ENCODE data around the gene LMOD2.

LMOD2 gene

GRCh38 chr7:123687161-123687560, 31.5 kb downstream of the LMOD2 start:
- DNase-seq (ENCODE audit: low read depth), result no peak
- TF ChIP-seq, protein P1, sequence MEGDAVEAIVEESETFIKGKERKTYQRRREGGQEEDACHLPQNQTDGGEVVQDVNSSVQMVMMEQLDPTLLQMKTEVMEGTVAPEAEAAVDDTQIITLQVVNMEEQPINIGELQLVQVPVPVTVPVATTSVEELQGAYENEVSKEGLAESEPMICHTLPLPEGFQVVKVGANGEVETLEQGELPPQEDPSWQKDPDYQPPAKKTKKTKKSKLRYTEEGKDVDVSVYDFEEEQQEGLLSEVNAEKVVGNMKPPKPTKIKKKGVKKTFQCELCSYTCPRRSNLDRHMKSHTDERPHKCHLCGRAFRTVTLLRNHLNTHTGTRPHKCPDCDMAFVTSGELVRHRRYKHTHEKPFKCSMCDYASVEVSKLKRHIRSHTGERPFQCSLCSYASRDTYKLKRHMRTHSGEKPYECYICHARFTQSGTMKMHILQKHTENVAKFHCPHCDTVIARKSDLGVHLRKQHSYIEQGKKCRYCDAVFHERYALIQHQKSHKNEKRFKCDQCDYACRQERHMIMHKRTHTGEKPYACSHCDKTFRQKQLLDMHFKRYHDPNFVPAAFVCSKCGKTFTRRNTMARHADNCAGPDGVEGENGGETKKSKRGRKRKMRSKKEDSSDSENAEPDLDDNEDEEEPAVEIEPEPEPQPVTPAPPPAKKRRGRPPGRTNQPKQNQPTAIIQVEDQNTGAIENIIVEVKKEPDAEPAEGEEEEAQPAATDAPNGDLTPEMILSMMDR (IDR thresholded peaks at IDR 0.05; ENCODE audit: insufficient read depth, low read depth, low read length, missing control alignments), result no peak
- H3K4me3 ChIP-seq (ENCODE audit: low read length), result no peak overlapping the region

GRCh38 chr7:123687727-123688126, 32.1 kb downstream of the LMOD2 start:
- TF ChIP-seq, protein P1 (IDR thresholded peaks at IDR 0.05; ENCODE audit: insufficient read depth, low read depth, low read length, missing control alignments), result no peak
- DNase-seq (ENCODE audit: low read depth), result no peak
- no peak overlapping the region for H3K4me3 ChIP-seq (ENCODE audit: low read length)

DNA sequence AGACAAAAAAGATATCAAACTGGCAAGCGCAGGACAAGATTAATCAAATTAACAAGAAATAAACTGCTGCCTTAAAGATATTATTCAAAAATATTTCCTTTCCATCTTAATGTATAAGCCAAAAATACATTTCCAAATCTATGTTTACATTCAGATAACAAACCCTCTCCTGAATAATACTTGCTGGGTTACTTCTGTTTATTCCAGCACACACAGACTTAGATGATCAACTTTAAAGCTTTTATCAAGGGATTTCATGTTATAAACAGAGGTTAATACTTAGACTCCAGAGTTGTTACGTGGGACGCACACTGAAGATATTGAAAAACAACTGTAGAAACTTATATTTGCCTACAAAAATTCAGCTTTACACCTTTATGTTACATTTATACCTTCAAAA, 33.6 kb downstream of the LMOD2 start:
- TF ChIP-seq, protein P1 (IDR thresholded peaks at IDR 0.05; ENCODE audit: insufficient read depth, low read depth, low read length, missing control alignments), result no peak
- H3K4me3 ChIP-seq (ENCODE audit: low read length), result no peak overlapping the region
- DNase-seq (ENCODE audit: low read depth), result no peak

- H3K4me3 ChIP-seq (ENCODE audit: low read length), result no peak overlapping the region
- no peak for DNase-seq (ENCODE audit: low read depth)
- TF ChIP-seq, protein P1 (IDR thresholded peaks at IDR 0.05; ENCODE audit: insufficient read depth, low read depth, low read length, missing control alignments), result no peak
Measured at GRCh38 chr7:123690550-123690949, 34.9 kb downstream of the LMOD2 start.

GRCh38 chr7:123692471-123692877, 36.8 kb downstream of the LMOD2 start:
- TF ChIP-seq, protein P1 (IDR thresholded peaks at IDR 0.05; ENCODE audit: insufficient read depth, low read depth, low read length, missing control alignments), result no peak
- no peak overlapping the region for H3K4me3 ChIP-seq (ENCODE audit: low read length)
- no peak for DNase-seq (ENCODE audit: low read depth)

DNA sequence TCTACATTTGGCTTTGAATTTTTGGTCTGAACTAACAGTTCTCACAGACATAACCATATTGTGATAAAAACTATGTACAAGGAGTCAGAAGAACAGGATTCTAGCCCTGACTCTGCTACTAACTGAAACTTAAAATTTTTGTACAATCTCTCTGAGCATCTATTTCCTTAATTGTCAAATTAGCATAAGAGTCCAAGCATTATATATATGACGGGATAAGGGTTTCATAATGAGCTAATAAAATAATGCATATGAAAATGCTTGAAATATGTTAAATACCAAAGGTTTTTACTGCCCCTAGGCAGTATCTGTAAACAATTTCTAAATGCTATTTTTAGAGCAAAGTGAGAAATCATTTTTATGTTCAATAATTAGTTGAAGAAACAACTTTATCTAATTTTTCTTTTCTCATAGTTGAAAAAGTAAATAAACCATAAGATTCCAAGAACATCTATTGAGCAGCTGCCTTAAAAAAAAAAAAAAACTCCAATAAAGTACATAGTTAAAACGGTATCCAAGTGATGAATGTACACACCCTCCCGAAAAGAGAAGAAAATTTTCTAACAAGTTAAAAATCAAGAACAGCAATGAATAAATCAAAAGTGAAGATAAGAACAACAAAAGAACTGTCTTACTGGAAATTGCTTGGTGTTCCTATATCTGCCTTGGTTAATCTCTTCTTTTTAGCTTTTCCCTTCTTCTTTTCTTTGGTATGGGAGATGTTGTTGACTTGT, 40.4 kb downstream of the LMOD2 start:
- H3K4me3 ChIP-seq (ENCODE audit: low read length), result no peak overlapping the region
- TF ChIP-seq, protein P1 (IDR thresholded peaks at IDR 0.05; ENCODE audit: insufficient read depth, low read depth, low read length, missing control alignments), result no peak
- DNase-seq (ENCODE audit: low read depth), result no peak
